ENCODE measurements around the gene MMRN1. TPM values are rescaled to one million over a fixed set of nuclear protein-coding genes. Genes with fewer than 3 reads are reported as not detected.

The MMRN1 gene
- total and polyA plus RNA-seq, 9 donors = 2.9 to 40.4 (median 30.8) TPM

DNA sequence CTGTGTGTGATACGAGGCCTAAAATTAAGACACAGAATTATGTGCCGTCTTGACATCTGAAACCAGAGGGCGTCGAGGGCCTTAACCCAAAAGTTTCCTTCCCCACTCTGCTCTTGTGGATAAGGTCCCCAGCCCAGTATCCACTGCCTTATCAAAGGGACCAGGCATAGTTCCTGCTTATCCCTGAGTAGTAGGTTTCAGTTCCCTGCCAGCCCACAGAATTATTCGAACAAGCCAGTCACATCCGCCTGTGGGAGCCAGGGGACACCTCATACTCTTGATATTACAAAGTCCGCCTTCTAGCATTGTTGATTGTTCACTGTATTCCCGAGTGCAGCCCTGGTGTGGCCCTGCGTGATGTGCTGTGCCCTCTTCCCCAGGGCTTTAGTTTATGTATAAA lies 5.4 kb upstream of the MMRN1 start:
- 88 to 90% (median 90%) methylated on average over 9 of the region's 9 CpGs for WGBS, 3 donors
- TF ChIP-seq EP300 (IDR thresholded peaks at IDR 0.05) = no peak
- TF ChIP-seq, protein P1, sequence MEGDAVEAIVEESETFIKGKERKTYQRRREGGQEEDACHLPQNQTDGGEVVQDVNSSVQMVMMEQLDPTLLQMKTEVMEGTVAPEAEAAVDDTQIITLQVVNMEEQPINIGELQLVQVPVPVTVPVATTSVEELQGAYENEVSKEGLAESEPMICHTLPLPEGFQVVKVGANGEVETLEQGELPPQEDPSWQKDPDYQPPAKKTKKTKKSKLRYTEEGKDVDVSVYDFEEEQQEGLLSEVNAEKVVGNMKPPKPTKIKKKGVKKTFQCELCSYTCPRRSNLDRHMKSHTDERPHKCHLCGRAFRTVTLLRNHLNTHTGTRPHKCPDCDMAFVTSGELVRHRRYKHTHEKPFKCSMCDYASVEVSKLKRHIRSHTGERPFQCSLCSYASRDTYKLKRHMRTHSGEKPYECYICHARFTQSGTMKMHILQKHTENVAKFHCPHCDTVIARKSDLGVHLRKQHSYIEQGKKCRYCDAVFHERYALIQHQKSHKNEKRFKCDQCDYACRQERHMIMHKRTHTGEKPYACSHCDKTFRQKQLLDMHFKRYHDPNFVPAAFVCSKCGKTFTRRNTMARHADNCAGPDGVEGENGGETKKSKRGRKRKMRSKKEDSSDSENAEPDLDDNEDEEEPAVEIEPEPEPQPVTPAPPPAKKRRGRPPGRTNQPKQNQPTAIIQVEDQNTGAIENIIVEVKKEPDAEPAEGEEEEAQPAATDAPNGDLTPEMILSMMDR (IDR thresholded peaks at IDR 0.05) = no peak
- TF ChIP-seq POLR2A (IDR thresholded peaks at IDR 0.05) = no peak
- H3K27ac ChIP-seq = no peak overlapping the region
- H3K4me3 ChIP-seq = no peak overlapping the region
- no peaks in the 10 kb centered on the region for H3K27me3 ChIP-seq
- H3K36me3 ChIP-seq = no peaks in the 10 kb centered on the region
- H3K4me1 ChIP-seq (ENCODE audit: insufficient read depth) = no peaks in the 10 kb centered on the region
- DNase-seq = no peak
- intact Hi-C loops (cut with DNase I) = no loop called here
- H3K9me3 ChIP-seq = no peaks in the 10 kb centered on the region

DNA sequence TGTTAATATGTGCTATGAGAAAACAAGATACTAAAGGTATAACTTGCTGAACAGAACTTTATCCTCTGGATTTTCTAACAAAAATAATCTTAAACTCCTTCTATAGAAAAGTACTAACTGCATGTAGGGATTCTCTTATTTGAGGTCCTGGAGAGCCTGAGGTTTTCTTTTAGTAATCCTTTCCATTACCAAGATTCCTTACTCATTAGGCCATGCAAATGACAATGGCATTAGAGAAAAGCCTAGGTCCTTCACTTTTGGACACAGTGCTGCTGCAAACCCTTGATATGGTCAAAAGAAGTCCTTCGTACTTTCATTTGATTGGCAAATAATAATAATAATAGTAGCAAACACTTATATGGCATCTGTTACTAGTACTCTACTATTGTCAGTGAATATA lies 3.2 kb downstream of the MMRN1 start:
- H3K27me3 ChIP-seq = no peaks in the 10 kb centered on the region
- H3K4me1 ChIP-seq (ENCODE audit: insufficient read depth) = no peaks in the 10 kb centered on the region
- TF ChIP-seq, protein P1 (IDR thresholded peaks at IDR 0.05) = no peak
- TF ChIP-seq POLR2A (IDR thresholded peaks at IDR 0.05) (no peak), EP300 (IDR thresholded peaks at IDR 0.05) (no peak)
- no peak overlapping the region for H3K4me3 ChIP-seq
- WGBS, 3 donors = 81 to 91% (median 90%) methylated on average over 1 of the region's 1 CpG
- H3K9me3 ChIP-seq = no peaks in the 10 kb centered on the region
- no peaks in the 10 kb centered on the region for H3K36me3 ChIP-seq
- DNase-seq = no peak
- intact Hi-C loops (cut with DNase I) = no loop called here
- H3K27ac ChIP-seq = no peak overlapping the region

DNA sequence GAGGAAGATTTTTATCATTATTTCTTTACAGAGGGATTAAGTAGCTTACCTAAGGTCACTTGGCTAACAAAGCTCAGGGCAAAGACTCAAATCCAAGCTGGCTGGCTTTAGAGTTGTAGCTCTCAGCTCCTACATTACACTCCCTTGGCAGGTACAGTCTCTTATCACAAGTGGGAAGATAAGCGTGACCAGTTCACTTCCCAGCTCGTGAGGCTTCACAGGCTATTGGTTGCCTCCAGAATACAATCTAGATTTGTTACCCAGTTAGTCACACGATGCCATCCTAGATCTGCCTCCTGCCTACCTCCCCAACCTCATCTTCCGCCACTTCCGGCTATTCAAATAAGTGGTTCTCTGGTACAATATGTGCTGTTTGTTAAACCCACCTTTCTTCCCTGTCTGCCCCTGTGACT lies 3.7 kb downstream of the MMRN1 start:
- DNase-seq = no peak
- H3K4me1 ChIP-seq (ENCODE audit: insufficient read depth) = no peaks in the 10 kb centered on the region
- H3K27ac ChIP-seq = no peak overlapping the region
- no peak for TF ChIP-seq EP300 (IDR thresholded peaks at IDR 0.05)
- no peak for TF ChIP-seq POLR2A (IDR thresholded peaks at IDR 0.05)
- TF ChIP-seq, protein P1 (IDR thresholded peaks at IDR 0.05) = no peak
- H3K9me3 ChIP-seq = no peaks in the 10 kb centered on the region
- no peaks in the 10 kb centered on the region for H3K27me3 ChIP-seq
- 64 to 76% (median 74%) methylated on average over 5 of the region's 5 CpGs for WGBS, 3 donors
- no peaks in the 10 kb centered on the region for H3K36me3 ChIP-seq
- no peak overlapping the region for H3K4me3 ChIP-seq
- intact Hi-C loops (cut with DNase I) = no loop called here

DNA sequence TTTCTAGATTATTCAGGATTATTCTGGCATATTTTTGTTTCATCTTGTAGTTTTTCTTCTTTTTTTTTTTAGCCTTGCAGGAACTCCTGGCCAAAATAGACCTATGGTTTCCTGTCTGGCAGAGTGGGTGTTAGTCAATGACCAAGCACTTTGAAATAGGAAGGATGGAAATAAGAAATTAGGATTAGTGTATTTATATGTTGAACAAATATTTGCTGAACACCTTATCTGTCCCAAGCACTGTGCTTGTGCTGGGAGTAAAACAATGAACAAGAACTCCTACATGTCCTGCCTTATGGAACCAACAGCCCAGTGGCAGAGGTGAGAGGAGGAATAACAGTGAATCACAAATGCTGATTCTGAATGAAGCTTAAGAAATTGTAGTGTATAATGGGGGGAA lies 4.5 kb downstream of the MMRN1 start:
- Histone ChIP-seq H3K4me3 (no peak overlapping the region), H3K27me3 (no peaks in the 10 kb centered on the region), H3K27ac (no peak overlapping the region), H3K4me1 (ENCODE audit: insufficient read depth) (no peaks in the 10 kb centered on the region), H3K36me3 (no peaks in the 10 kb centered on the region), H3K9me3 (no peaks in the 10 kb centered on the region)
- DNase-seq = no peak
- TF ChIP-seq EP300 (IDR thresholded peaks at IDR 0.05) (no peak), POLR2A (IDR thresholded peaks at IDR 0.05) (no peak)
- TF ChIP-seq, protein P1 (IDR thresholded peaks at IDR 0.05) = no peak
- intact Hi-C loops (cut with DNase I) = no loop called here

DNA sequence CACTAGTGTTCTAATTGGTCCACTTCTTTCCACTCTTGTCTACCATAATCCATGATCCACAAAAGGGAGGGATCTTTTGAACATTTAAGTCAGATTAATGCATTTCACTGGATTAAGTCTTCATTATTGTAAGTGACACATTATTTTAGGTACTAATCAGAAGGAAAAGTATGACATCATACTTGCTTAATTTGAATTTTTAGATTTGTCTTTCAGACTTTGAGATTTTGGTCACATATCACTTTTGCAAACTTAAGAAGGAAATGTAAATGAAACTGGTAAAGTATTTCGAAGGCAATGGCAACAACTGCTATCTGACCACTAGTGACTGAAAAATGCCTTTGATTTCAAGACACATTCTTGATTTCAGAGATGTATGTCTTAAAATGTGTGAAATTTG lies 5.2 kb downstream of the MMRN1 start:
- Histone ChIP-seq H3K36me3 (no peaks in the 10 kb centered on the region), H3K27me3 (no peaks in the 10 kb centered on the region), H3K27ac (no peak overlapping the region), H3K9me3 (no peaks in the 10 kb centered on the region), H3K4me3 (no peak overlapping the region), H3K4me1 (ENCODE audit: insufficient read depth) (no peaks in the 10 kb centered on the region)
- WGBS, 3 donors = 89 to 94% (median 89%) methylated on average over 1 of the region's 1 CpG
- DNase-seq = no peak
- TF ChIP-seq POLR2A (IDR thresholded peaks at IDR 0.05) (no peak), EP300 (IDR thresholded peaks at IDR 0.05) (no peak)
- TF ChIP-seq, protein P1 (IDR thresholded peaks at IDR 0.05) = no peak
- intact Hi-C loops (cut with DNase I) = no loop called here

Measured in ovary (tissue), 9 donors.